Measurements from ENCODE around the gene RYR1. TPM values are rescaled to one million over a fixed set of nuclear protein-coding genes. Genes with fewer than 3 reads are reported as not detected.

RYR1 gene
- total RNA-seq, 1 experiment from 2014 or later, result 4.1 TPM

- ATAC-seq (no peak), DNase-seq (ENCODE audit: low read depth, low spot score) (no peak)
- no peak overlapping the region for H3K4me2 ChIP-seq (ENCODE audit: low read length)
- H4K20me1 ChIP-seq (ENCODE audit: insufficient read depth), result no peaks in the 10 kb centered on the region
- no TSS peak for BruUV-seq (replicated peaks)
- no peak overlapping the region for H3K27ac ChIP-seq (ENCODE audit: low read depth, low read length)
- ChIA-PET POLR2A (no interaction called here), RAD21 (ENCODE audit: low non-redundant PET in 1 of 2, low total read pairs in 2 of 2, uncharacterized antibody in 2 of 2, unreplicated experiment in 2 of 2) (no interaction called here), CTCF (no interaction called here)
- H3K4me1 ChIP-seq (ENCODE audit: control insufficient read depth in 1 of 2, insufficient read depth in 2 of 2, low read length in 2 of 2), result no peaks in the 10 kb centered on the region
- H3K9ac ChIP-seq (ENCODE audit: low read length), result no peak overlapping the region
- H2AFZ ChIP-seq (ENCODE audit: low read depth, low read length, poor library complexity, severe bottlenecking), result no peak overlapping the region
- TF ChIP-seq CBX3 (IDR thresholded peaks at IDR 0.05; ENCODE audit: low read depth) (no peak), EZH2 (IDR thresholded peaks at IDR 0.05) (no peak), SRF (IDR thresholded peaks at IDR 0.05; ENCODE audit: low read depth) (no peak), TCF7L2 (IDR thresholded peaks at IDR 0.05; ENCODE audit: borderline replicate concordance, extremely low read depth, insufficient read depth, insufficient read length) (no peak), POLR2A (IDR thresholded peaks at IDR 0.05; ENCODE audit: borderline replicate concordance, extremely low read depth, insufficient read depth, insufficient read length) (no peak), EGR1 (IDR thresholded peaks at IDR 0.05; ENCODE audit: low read depth) (no peak), ATF3 (IDR thresholded peaks at IDR 0.05) (no peak), POLR2AphosphoS5 (IDR thresholded peaks at IDR 0.05; ENCODE audit: low read depth, low read length) (no peak), RAD21 (IDR thresholded peaks at IDR 0.05; ENCODE audit: low read depth) (no peak), ZBTB33 (IDR thresholded peaks at IDR 0.05; ENCODE audit: extremely low read depth, insufficient replicate concordance, low read length) (no peak), CTCF (IDR thresholded peaks at IDR 0.05 in 2 of 3, conservative IDR thresholded peaks at IDR 0.05 in 1 of 3; ENCODE audit: borderline replicate concordance in 1 of 3, insufficient read depth in 1 of 3, low read depth in 2 of 3, low read length in 2 of 3) (no peak), SP1 (IDR thresholded peaks at IDR 0.05; ENCODE audit: low read depth) (no peak), REST (IDR thresholded peaks at IDR 0.05; ENCODE audit: low read depth) (no peak), FOSL1 (IDR thresholded peaks at IDR 0.05; ENCODE audit: low read depth) (no peak), CEBPB (IDR thresholded peaks at IDR 0.05; ENCODE audit: low read depth) (no peak), ZNF274 (IDR thresholded peaks at IDR 0.05; ENCODE audit: low read depth, low read length) (no peak)
- intact Hi-C loops (cut with micrococcal nuclease), result no loop called here
- no peaks in the 10 kb centered on the region for H3K79me2 ChIP-seq (ENCODE audit: insufficient read depth, low read length)
- no peaks in the 10 kb centered on the region for H3K9me3 ChIP-seq (ENCODE audit: control insufficient read depth in 1 of 2, insufficient read depth in 1 of 2, low read depth in 1 of 2, low read length in 2 of 2)
- H3K9me2 ChIP-seq (ENCODE audit: insufficient read depth), result no peaks in the 10 kb centered on the region
- peaks cover 8% of the 10 kb centered on the region; the same call in 1 of the 2 replicates for H3K27me3 ChIP-seq (ENCODE audit: insufficient read depth, low read length)
- H3K36me3 ChIP-seq (ENCODE audit: control insufficient read depth in 1 of 2, insufficient read depth in 2 of 2, low read length in 2 of 2), result no peaks in the 10 kb centered on the region
- no peak overlapping the region for H3K4me3 ChIP-seq (replicated peaks in 1 of 2; ENCODE audit: low read depth in 1 of 2, low read length in 2 of 2)
Measured at GRCh38 chr19:38467541-38468525, 34.3 kb downstream of the RYR1 start.

Data from HCT116 (cell line).